Measurements from ENCODE around the gene KCNJ6.

- TF ChIP-seq POLR2A (IDR thresholded peaks at IDR 0.05): no peak
- TF ChIP-seq, protein P1, sequence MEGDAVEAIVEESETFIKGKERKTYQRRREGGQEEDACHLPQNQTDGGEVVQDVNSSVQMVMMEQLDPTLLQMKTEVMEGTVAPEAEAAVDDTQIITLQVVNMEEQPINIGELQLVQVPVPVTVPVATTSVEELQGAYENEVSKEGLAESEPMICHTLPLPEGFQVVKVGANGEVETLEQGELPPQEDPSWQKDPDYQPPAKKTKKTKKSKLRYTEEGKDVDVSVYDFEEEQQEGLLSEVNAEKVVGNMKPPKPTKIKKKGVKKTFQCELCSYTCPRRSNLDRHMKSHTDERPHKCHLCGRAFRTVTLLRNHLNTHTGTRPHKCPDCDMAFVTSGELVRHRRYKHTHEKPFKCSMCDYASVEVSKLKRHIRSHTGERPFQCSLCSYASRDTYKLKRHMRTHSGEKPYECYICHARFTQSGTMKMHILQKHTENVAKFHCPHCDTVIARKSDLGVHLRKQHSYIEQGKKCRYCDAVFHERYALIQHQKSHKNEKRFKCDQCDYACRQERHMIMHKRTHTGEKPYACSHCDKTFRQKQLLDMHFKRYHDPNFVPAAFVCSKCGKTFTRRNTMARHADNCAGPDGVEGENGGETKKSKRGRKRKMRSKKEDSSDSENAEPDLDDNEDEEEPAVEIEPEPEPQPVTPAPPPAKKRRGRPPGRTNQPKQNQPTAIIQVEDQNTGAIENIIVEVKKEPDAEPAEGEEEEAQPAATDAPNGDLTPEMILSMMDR (IDR thresholded peaks at IDR 0.05 in 4 of 5, conservative IDR thresholded peaks at IDR 0.05 in 1 of 5): no peak
These were observed 124.2 kb downstream of the KCNJ6 start for GRCh38 chr21:37792046-37792445.
